22Rv1 (cell line): Measurements from ENCODE around the gene LITAFD.
"Not testable (repeated sequence)": the region's sequence is repeated elsewhere in the genome, so short reads cannot be mapped to it uniquely, and the experiment has no call there.

Experiments
- CTCF ChIP-seq: fragments of 450-650 bp; IDR thresholded peaks from 2 replicates; pipeline ENCODE4 v1.5.1; 2017; ENCODE audit warnings: mild to moderate bottlenecking
- ZFX ChIP-seq: fragments of 450-650 bp; IDR thresholded peaks from 2 replicates; pipeline ENCODE4 v1.6.1; 2017; ENCODE audit warnings: antibody characterized with exemption, borderline replicate concordance

- TF ChIP-seq CTCF, ZFX: not testable (repeated sequence)
Observed at GRCh38 chr16:8843296-8843695, 38.9 kb upstream of the LITAFD start.
